SKM-1 treated with dmso at 0.1 percent for 144 hours (cell line): ENCODE results near the gene PLXNA3.

Experiments
- DNase-seq: peaks from one replicate; lab custom pipeline; 2025; ENCODE audit not compliant: unreplicated experiment; lab: John Stamatoyannopoulos, UW

The PLXNA3 gene

GRCh38 chrX:154477891-154478477 lies 19.9 kb downstream of the PLXNA3 start:
- DNase-seq = no peak

GRCh38 chrX:154478728-154479622 lies 20.9 kb downstream of the PLXNA3 start, which contains the start of gene LAGE3:
TSS of gene LAGE3 (minus strand) at chrX:154479281. CDS start at chrX:154478915, 366 bp downstream.
- DNase-seq = peak; percentile 61

- no peak for DNase-seq
These were observed 23.1 kb downstream of the PLXNA3 start for GRCh38 chrX:154481195-154481594.

GRCh38 chrX:154481911-154482601 lies 24.0 kb downstream of the PLXNA3 start:
- DNase-seq = no peak

GRCh38 chrX:154482786-154483185 lies 24.7 kb downstream of the PLXNA3 start:
- no peak for DNase-seq

- DNase-seq = no peak
These were observed 25.2 kb downstream of the PLXNA3 start for GRCh38 chrX:154483325-154483724.

- DNase-seq = no peak
These were observed 26.4 kb downstream of the PLXNA3 start for GRCh38 chrX:154484255-154485149.

GRCh38 chrX:154485150-154486051 lies 27.3 kb downstream of the PLXNA3 start:
- no peak for DNase-seq

GRCh38 chrX:154486052-154486395 lies 27.9 kb downstream of the PLXNA3 start:
- no peak for DNase-seq

GRCh38 chrX:154486396-154487207 lies 28.5 kb downstream of the PLXNA3 start, which contains the start of gene UBL4A:
TSS of gene UBL4A (minus strand) at chrX:154486615. CDS start at chrX:154486584, 31 bp downstream.
- DNase-seq = no peak

GRCh38 chrX:154487518-154488290 lies 29.6 kb downstream of the PLXNA3 start:
- DNase-seq = no peak

GRCh38 chrX:154488336-154489075 lies 30.4 kb downstream of the PLXNA3 start:
- DNase-seq = no peak

GRCh38 chrX:154489182-154489581 lies 31.1 kb downstream of the PLXNA3 start:
- no peak for DNase-seq

GRCh38 chrX:154490021-154490413 lies 31.9 kb downstream of the PLXNA3 start:
- DNase-seq = no peak

GRCh38 chrX:154490414-154491083 lies 32.5 kb downstream of the PLXNA3 start, which contains the start of gene SLC10A3:
TSS of gene SLC10A3 (minus strand) at chrX:154490629. CDS start at chrX:154488940, 1,689 bp downstream.
- peak; percentile 50 for DNase-seq

GRCh38 chrX:154494715-154495114 lies 36.6 kb downstream of the PLXNA3 start:
- DNase-seq = no peak

GRCh38 chrX:154495472-154495922 lies 37.4 kb downstream of the PLXNA3 start:
- DNase-seq = no peak
